Kidney (tissue), 14 donors: ENCODE data around the gene PFKFB2. TPM values are rescaled to one million over a fixed set of nuclear protein-coding genes. Genes with fewer than 3 reads are reported as not detected.

Source experiments
- DNase-seq, 5 donors: peaks; one replicate each; pipeline ENCODE4 v3.0.0-alpha.2; 2013 to 2020
- FAIRE-seq: peaks from 2 replicates; lab custom pipeline; 2012; peaks lifted over from hg19 to GRCh38; lab: Jason Lieb, UNC
- H3K27ac ChIP-seq, 2 donors: one replicate each; pipeline ENCODE4 v1.7.0; 2013; ENCODE audit warnings: low read depth in 2 of 2, low read length in 2 of 2, inconsistent platforms in 1 of 2
- H3K27me3 ChIP-seq: one replicate; pipeline ENCODE4 v1.7.1; 2013; ENCODE audit warnings: low read length, inconsistent platforms; ENCODE audit not compliant: control insufficient read depth, insufficient read depth
- H3K36me3 ChIP-seq, 3 donors: one replicate each; pipeline versions ENCODE4 v1.7.0 to v1.7.1; 2013; ENCODE audit warnings: low read length in 3 of 3, control low read depth in 1 of 3, inconsistent platforms in 1 of 3; ENCODE audit not compliant: insufficient read depth in 3 of 3, control insufficient read depth in 2 of 3
- H3K4me1 ChIP-seq, 3 donors: one replicate each; pipeline versions ENCODE4 v1.7.0 to v1.7.1; 2013; ENCODE audit warnings: low read length in 3 of 3, inconsistent platforms in 1 of 3, low read depth in 1 of 3; ENCODE audit not compliant: control insufficient read depth in 2 of 3, insufficient read depth in 2 of 3
- H3K4me3 ChIP-seq, 3 donors: one replicate each; pipeline versions ENCODE4 v1.7.0 to v1.8.1; 2013; ENCODE audit warnings: low read length in 3 of 3, control low read depth in 1 of 3, inconsistent platforms in 1 of 3
- H3K9ac ChIP-seq, 3 donors: one replicate each; pipeline versions ENCODE4 v1.7.0 to v1.7.1; 2013; ENCODE audit warnings: low read length in 3 of 3, control low read depth in 1 of 3, inconsistent platforms in 1 of 3
- H3K9me3 ChIP-seq, 3 donors: one replicate each; pipeline versions ENCODE4 v1.7.0 to v1.7.1; 2013; ENCODE audit warnings: low read length in 3 of 3, control low read depth in 1 of 3, inconsistent platforms in 1 of 3; ENCODE audit not compliant: control insufficient read depth in 2 of 3, insufficient read depth in 1 of 3
- CTCF ChIP-seq: IDR thresholded peaks from 3 replicates; pipeline ENCODE4 v1.5.1; 2012; ENCODE audit warnings: mild to moderate bottlenecking, moderate library complexity, borderline replicate concordance; ENCODE audit not compliant: insufficient read depth; ENCODE audit errors: extremely low read depth
- intact Hi-C: fragments of 100-400 bp; cut with DNase I; formaldehyde crosslinking; loops from one replicate; pipeline ENCODE4 v1.11.1; 2022
- polyA plus RNA-seq: library from polyadenylated mRNA; stranded (reverse); fragments of 350-450 nt; fragmentation: Illumina TruSeq; extraction: RNeasy Lipid Tissue Mini Kit (QIAGEN cat#74804); gene quantifications from one replicate; pipeline ENCODE4 v1.2.3, GENCODE V29; 2014; ENCODE audit warnings: low read depth, low replicate concordance; ENCODE audit not compliant: insufficient read depth
- total RNA-seq: library from RNA; stranded (reverse); fragmentation: NEBNext Ultra II Directional; extraction: Animal tissue kit (Norgen Biotek cat#: 25700); gene quantifications from one replicate; pipeline ENCODE4 v1.2.1, GENCODE V29; 2021
- donor health status: control.
- donor health status: control.
- donor health status: control.
- donor health status: control.
- donor health status: control.
- donor health status: DM: yes; HTN: yes; CAD: no.
- donor health status: Normal renal cell carcinoma (clear cell type).

The PFKFB2 gene
- total and polyA plus RNA-seq, 2 donors from 2014 or later, result 20.6 to 21.7 TPM

- Histone ChIP-seq H3K9ac (no peak overlapping the region), H3K9me3 (no peaks in the 10 kb centered on the region), H3K4me1 (peaks cover 0 to 13% (median 12%) of the 10 kb centered on the region in 3 donors), H3K27me3 (no peaks in the 10 kb centered on the region), H3K36me3 (peaks cover 2 to 28% (median 19%) of the 10 kb centered on the region in 3 donors), H3K4me3 (no peak overlapping the region), H3K27ac (no peak overlapping the region)
- DNase-seq (no peak), FAIRE-seq (no peak)
- intact Hi-C loops, result no loop called here
- TF ChIP-seq CTCF, result no peak
Measured at GRCh38 chr1:207058252-207058651, 5.2 kb downstream of the PFKFB2 start.

GRCh38 chr1:207058878-207059867, 6.1 kb downstream of the PFKFB2 start:
- no peak for TF ChIP-seq CTCF
- DNase-seq, result peak in 4 of 5 donors; percentile 51 to 83 (median 69)
- peaks cover 2 to 37% (median 28%) of the 10 kb centered on the region in 3 donors for H3K36me3 ChIP-seq
- intact Hi-C loops, result no loop called here
- H3K4me1 ChIP-seq, result peaks cover 0 to 16% (median 12%) of the 10 kb centered on the region in 3 donors
- no peaks in the 10 kb centered on the region for H3K27me3 ChIP-seq
- FAIRE-seq, result no peak
- peak overlapping the region in 1 of 2 donors; percentile 38 for H3K27ac ChIP-seq
- peak overlapping the region in 1 of 3 donors; percentile 7 for H3K9ac ChIP-seq
- no peaks in the 10 kb centered on the region for H3K9me3 ChIP-seq
- no peak overlapping the region for H3K4me3 ChIP-seq

- H3K9ac ChIP-seq, result peak overlapping the region in 1 of 3 donors; percentile 7
- TF ChIP-seq CTCF, result no peak
- intact Hi-C loops, result no loop called here
- peaks cover 2 to 42% (median 31%) of the 10 kb centered on the region in 3 donors for H3K36me3 ChIP-seq
- H3K4me1 ChIP-seq, result peaks cover 0 to 17% (median 12%) of the 10 kb centered on the region in 3 donors
- no peaks in the 10 kb centered on the region for H3K27me3 ChIP-seq
- H3K9me3 ChIP-seq, result no peaks in the 10 kb centered on the region
- no peak overlapping the region for H3K4me3 ChIP-seq
- DNase-seq (no peak), FAIRE-seq (no peak)
- peak overlapping the region in 1 of 2 donors; percentile 38 for H3K27ac ChIP-seq
Measured at GRCh38 chr1:207059881-207060280, 6.8 kb downstream of the PFKFB2 start.
